SIG-M5 treated with dmso at 0.1 percent for 504 hours (cell line): ENCODE data around the gene TMPRSS11A.
A peak's percentile ranks its signal among the peaks of the same experiment; 100 is the strongest.

Experiments used
- DNase-seq: peaks from one replicate; lab custom pipeline; 2025; ENCODE audit not compliant: unreplicated experiment; lab: John Stamatoyannopoulos, UW

TMPRSS11A gene

GRCh38 chr4:67915400-67915966 lies 47.8 kb downstream of the TMPRSS11A start:
- DNase-seq: no peak

GRCh38 chr4:67912080-67912479 lies 51.2 kb downstream of the TMPRSS11A start:
- DNase-seq: no peak

- DNase-seq: no peak
Measured at GRCh38 chr4:67911638-67912037, 51.7 kb downstream of the TMPRSS11A start.

GRCh38 chr4:67911141-67911540 lies 52.2 kb downstream of the TMPRSS11A start:
- DNase-seq: no peak

- DNase-seq: no peak
Measured at GRCh38 chr4:67910585-67910905, 52.7 kb downstream of the TMPRSS11A start.

GRCh38 chr4:67909905-67910584 lies 53.2 kb downstream of the TMPRSS11A start:
- DNase-seq: no peak

- no peak for DNase-seq
Measured at GRCh38 chr4:67907650-67908049, 55.6 kb downstream of the TMPRSS11A start.

GRCh38 chr4:67899096-67899495 lies 64.2 kb downstream of the TMPRSS11A start:
- no peak for DNase-seq

GRCh38 chr4:67897686-67898085 lies 65.6 kb downstream of the TMPRSS11A start:
- no peak for DNase-seq

- DNase-seq: no peak
Measured at GRCh38 chr4:67896421-67897065, 66.8 kb downstream of the TMPRSS11A start.

- DNase-seq: no peak
Measured at GRCh38 chr4:67894659-67895058, 68.6 kb downstream of the TMPRSS11A start.

- DNase-seq: no peak
Measured at GRCh38 chr4:67892905-67893304, 70.4 kb downstream of the TMPRSS11A start.

GRCh38 chr4:67892253-67892652 lies 71.0 kb downstream of the TMPRSS11A start:
- DNase-seq: no peak

- DNase-seq: no peak
Measured at GRCh38 chr4:67891645-67892044, 71.6 kb downstream of the TMPRSS11A start.

GRCh38 chr4:67886281-67886680 lies 77.0 kb downstream of the TMPRSS11A start:
- DNase-seq: no peak

GRCh38 chr4:67885762-67886161 lies 77.5 kb downstream of the TMPRSS11A start:
- DNase-seq: no peak

GRCh38 chr4:67884701-67885100 lies 78.6 kb downstream of the TMPRSS11A start:
- no peak for DNase-seq

GRCh38 chr4:67883902-67884301 lies 79.4 kb downstream of the TMPRSS11A start, which contains the start of gene TMPRSS11D:
TSS of gene TMPRSS11D (minus strand) at chr4:67884002. CDS start at chr4:67883933, 69 bp downstream.
- no peak for DNase-seq

- peak; percentile 3 for DNase-seq
Measured at GRCh38 chr4:67883458-67883857, 79.8 kb downstream of the TMPRSS11A start.

GRCh38 chr4:67880866-67881610 lies 82.3 kb downstream of the TMPRSS11A start:
- DNase-seq: no peak

- no peak for DNase-seq
Measured at GRCh38 chr4:67879486-67879885, 83.8 kb downstream of the TMPRSS11A start.

- DNase-seq: no peak
Measured at GRCh38 chr4:67877086-67877485, 86.2 kb downstream of the TMPRSS11A start.
